ENCODE results near the gene LRRK2. TPM values are rescaled to one million over a fixed set of nuclear protein-coding genes. Genes with fewer than 3 reads are reported as not detected.

LRRK2 gene
- total and polyA plus RNA-seq, 5 donors, result 5.9 to 16.8 (median 11.3) TPM

GRCh38 chr12:40286583-40286982 is 61.8 kb downstream of the LRRK2 start:
- no peak for DNase-seq
- ATAC-seq, result no peak
- Histone ChIP-seq H3K27ac (ENCODE audit: low read length) (no peak overlapping the region), H3K9me3 (ENCODE audit: control insufficient read depth, low read length) (no peaks in the 10 kb centered on the region), H3K4me3 (ENCODE audit: low read length) (no peak overlapping the region), H3K27me3 (ENCODE audit: control insufficient read depth, insufficient read depth) (no peaks in the 10 kb centered on the region), H3K4me1 (ENCODE audit: control insufficient read depth, insufficient read depth, low read length) (no peaks in the 10 kb centered on the region)
- intact Hi-C loops (cut with DNase I), result no loop called here

- no peak for DNase-seq
- ATAC-seq, result no peak
- Histone ChIP-seq H3K27me3 (ENCODE audit: control insufficient read depth, insufficient read depth) (no peaks in the 10 kb centered on the region), H3K4me1 (ENCODE audit: control insufficient read depth, insufficient read depth, low read length) (no peaks in the 10 kb centered on the region), H3K4me3 (ENCODE audit: low read length) (no peak overlapping the region), H3K9me3 (ENCODE audit: control insufficient read depth, low read length) (no peaks in the 10 kb centered on the region), H3K27ac (ENCODE audit: low read length) (no peak overlapping the region)
- 93% methylated on average over 7 of the region's 7 CpGs for WGBS
- intact Hi-C loops (cut with DNase I), result no loop called here
Observed at GRCh38 chr12:40287369-40287975, 62.7 kb downstream of the LRRK2 start.

GRCh38 chr12:40292788-40293429 is 68.1 kb downstream of the LRRK2 start:
- 77% methylated on average over 3 of the region's 3 CpGs for WGBS
- ATAC-seq (no peak), DNase-seq (no peak)
- H3K9me3 ChIP-seq (ENCODE audit: control insufficient read depth, low read length), result no peaks in the 10 kb centered on the region
- no peak overlapping the region for H3K27ac ChIP-seq (ENCODE audit: low read length)
- no peaks in the 10 kb centered on the region for H3K4me1 ChIP-seq (ENCODE audit: control insufficient read depth, insufficient read depth, low read length)
- H3K4me3 ChIP-seq (ENCODE audit: low read length), result no peak overlapping the region
- H3K27me3 ChIP-seq (ENCODE audit: control insufficient read depth, insufficient read depth), result no peaks in the 10 kb centered on the region
- intact Hi-C loops (cut with DNase I), result no loop called here

DNA sequence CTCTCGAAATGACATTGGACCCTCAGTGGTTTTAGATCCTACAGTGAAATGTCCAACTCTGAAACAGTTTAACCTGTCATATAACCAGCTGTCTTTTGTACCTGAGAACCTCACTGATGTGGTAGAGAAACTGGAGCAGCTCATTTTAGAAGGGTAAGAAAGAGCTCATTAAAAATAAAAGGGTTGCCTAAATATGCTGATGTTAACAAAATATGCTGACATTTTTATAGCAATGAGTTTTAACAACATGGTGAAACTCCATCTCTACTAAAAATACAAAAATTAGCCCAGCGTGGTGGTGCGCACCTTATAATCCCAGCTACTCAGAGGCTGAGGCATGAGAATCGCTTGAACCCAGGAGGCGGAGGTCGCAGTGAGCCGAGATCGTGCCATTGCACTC is 73.5 kb downstream of the LRRK2 start:
- no peak for ATAC-seq
- no peak for DNase-seq
- Histone ChIP-seq H3K27ac (ENCODE audit: low read length) (no peak overlapping the region), H3K4me1 (ENCODE audit: control insufficient read depth, insufficient read depth, low read length) (no peaks in the 10 kb centered on the region), H3K27me3 (ENCODE audit: control insufficient read depth, insufficient read depth) (no peaks in the 10 kb centered on the region), H3K9me3 (ENCODE audit: control insufficient read depth, low read length) (no peaks in the 10 kb centered on the region), H3K4me3 (ENCODE audit: low read length) (no peak overlapping the region)
- intact Hi-C loops (cut with DNase I), result no loop called here
- 97% methylated on average over 8 of the region's 8 CpGs for WGBS

- Histone ChIP-seq H3K4me3 (ENCODE audit: low read length) (no peak overlapping the region), H3K9me3 (ENCODE audit: control insufficient read depth, low read length) (no peaks in the 10 kb centered on the region), H3K27me3 (ENCODE audit: control insufficient read depth, insufficient read depth) (no peaks in the 10 kb centered on the region), H3K27ac (ENCODE audit: low read length) (no peak overlapping the region), H3K4me1 (ENCODE audit: control insufficient read depth, insufficient read depth, low read length) (no peaks in the 10 kb centered on the region)
- DNase-seq (no peak), ATAC-seq (no peak)
- intact Hi-C loops (cut with DNase I), result no loop called here
- 82% methylated on average over 3 of the region's 3 CpGs for WGBS
Observed at GRCh38 chr12:40300490-40300889, 75.7 kb downstream of the LRRK2 start.

GRCh38 chr12:40309001-40309400 is 84.2 kb downstream of the LRRK2 start:
- Histone ChIP-seq H3K4me1 (ENCODE audit: control insufficient read depth, insufficient read depth, low read length) (no peaks in the 10 kb centered on the region), H3K27me3 (ENCODE audit: control insufficient read depth, insufficient read depth) (no peaks in the 10 kb centered on the region), H3K27ac (ENCODE audit: low read length) (no peak overlapping the region), H3K4me3 (ENCODE audit: low read length) (no peak overlapping the region), H3K9me3 (ENCODE audit: control insufficient read depth, low read length) (no peaks in the 10 kb centered on the region)
- WGBS, result 84% methylated on average over 6 of the region's 6 CpGs
- ATAC-seq, result no peak
- intact Hi-C loops (cut with DNase I), result no loop called here
- DNase-seq, result no peak

DNA sequence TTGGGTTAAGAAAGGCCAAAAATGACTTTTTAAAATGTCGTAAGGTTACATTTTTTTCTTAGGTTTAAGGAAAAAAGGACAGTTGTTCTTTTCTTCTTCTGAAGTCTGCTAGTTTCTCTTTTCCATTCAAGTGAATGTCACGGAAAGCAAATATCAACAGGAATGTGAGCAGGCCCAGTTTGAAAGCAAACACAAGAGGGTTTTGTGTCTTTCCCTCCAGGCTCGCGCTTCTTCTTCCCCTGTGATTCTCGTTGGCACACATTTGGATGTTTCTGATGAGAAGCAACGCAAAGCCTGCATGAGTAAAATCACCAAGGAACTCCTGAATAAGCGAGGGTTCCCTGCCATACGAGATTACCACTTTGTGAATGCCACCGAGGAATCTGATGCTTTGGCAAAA is 85.4 kb downstream of the LRRK2 start:
- 89% methylated on average over 9 of the region's 9 CpGs for WGBS
- no peak overlapping the region for H3K4me3 ChIP-seq (ENCODE audit: low read length)

DNA sequence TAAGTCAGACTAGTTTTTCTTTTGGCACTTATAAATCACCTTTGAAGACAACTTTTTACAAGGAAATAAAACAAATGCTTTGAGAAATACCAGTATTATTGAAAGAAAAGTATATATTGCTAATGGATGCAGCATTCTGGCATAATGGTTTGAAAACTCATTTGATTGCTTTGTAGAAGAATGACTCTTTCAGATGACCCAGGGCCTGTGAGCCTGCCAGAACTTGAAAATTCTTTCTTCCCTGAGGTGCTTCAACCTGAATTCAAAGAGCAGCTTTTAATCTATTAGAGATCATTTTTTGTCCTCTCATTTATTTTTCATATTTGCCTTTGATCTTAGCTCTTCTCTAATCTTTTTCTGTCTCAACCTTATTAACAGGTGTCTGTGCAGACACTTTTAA is 87.4 kb downstream of the LRRK2 start:
- no peak for ATAC-seq
- H3K27me3 ChIP-seq (ENCODE audit: control insufficient read depth, insufficient read depth), result no peaks in the 10 kb centered on the region
- intact Hi-C loops (cut with DNase I), result loop anchor here in 1 of 4 donors (10.0 kb wide), 1 partner anchor 157 kb away; no protein-coding TSS in a partner anchor
- H3K9me3 ChIP-seq (ENCODE audit: control insufficient read depth, low read length), result no peaks in the 10 kb centered on the region
- no peaks in the 10 kb centered on the region for H3K4me1 ChIP-seq (ENCODE audit: control insufficient read depth, insufficient read depth, low read length)
- H3K27ac ChIP-seq (ENCODE audit: low read length), result no peak overlapping the region
- no peak overlapping the region for H3K4me3 ChIP-seq (ENCODE audit: low read length)
- no peak for DNase-seq

More for the DNA sequence above, 85.4 kb downstream of the LRRK2 start:
- H3K27ac ChIP-seq (ENCODE audit: low read length), result no peak overlapping the region
- H3K27me3 ChIP-seq (ENCODE audit: control insufficient read depth, insufficient read depth), result no peaks in the 10 kb centered on the region
- ATAC-seq (no peak), DNase-seq (no peak)
- intact Hi-C loops (cut with DNase I), result loop anchor here in 1 of 4 donors (10.0 kb wide), 1 partner anchor 155 kb away; no protein-coding TSS in a partner anchor
- no peaks in the 10 kb centered on the region for H3K4me1 ChIP-seq (ENCODE audit: control insufficient read depth, insufficient read depth, low read length)
- no peaks in the 10 kb centered on the region for H3K9me3 ChIP-seq (ENCODE audit: control insufficient read depth, low read length)

DNA sequence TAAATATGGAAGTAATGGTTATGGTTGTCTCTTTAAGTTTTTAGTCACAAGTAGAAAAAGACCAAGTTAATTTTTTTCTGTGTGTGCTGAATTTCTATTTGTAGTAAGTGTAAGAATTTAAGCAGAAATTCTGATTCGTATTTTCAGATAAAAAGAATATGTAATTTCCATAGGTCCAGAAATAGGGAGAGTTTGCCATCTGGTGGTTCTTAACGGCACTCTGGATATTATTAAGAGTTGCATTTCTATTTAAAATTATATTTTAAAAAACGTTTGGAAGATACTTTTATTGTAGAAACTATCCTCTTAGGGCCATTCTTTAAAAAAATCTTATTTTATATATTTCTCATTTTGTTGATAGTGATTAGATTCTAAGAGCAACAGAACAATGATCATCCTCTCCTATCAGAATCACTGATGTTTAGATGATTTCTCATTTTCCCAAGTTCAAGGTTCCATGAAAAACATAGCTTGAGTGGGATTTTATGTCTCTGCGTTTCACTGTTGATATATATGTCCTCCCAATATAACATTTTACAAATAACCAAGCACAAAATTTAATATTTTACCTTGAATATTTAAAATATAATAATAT is 88.3 kb downstream of the LRRK2 start:
- no peak overlapping the region for H3K4me3 ChIP-seq (ENCODE audit: low read length)
- H3K27ac ChIP-seq (ENCODE audit: low read length), result no peak overlapping the region
- 40% methylated on average over 4 of the region's 4 CpGs for WGBS
- DNase-seq (no peak), ATAC-seq (no peak)
- intact Hi-C loops (cut with DNase I), result loop anchor here in 1 of 4 donors (10.0 kb wide), 1 partner anchor 158 kb away; no protein-coding TSS in a partner anchor
- H3K9me3 ChIP-seq (ENCODE audit: control insufficient read depth, low read length), result no peaks in the 10 kb centered on the region
- no peaks in the 10 kb centered on the region for H3K27me3 ChIP-seq (ENCODE audit: control insufficient read depth, insufficient read depth)
- no peaks in the 10 kb centered on the region for H3K4me1 ChIP-seq (ENCODE audit: control insufficient read depth, insufficient read depth, low read length)

DNA sequence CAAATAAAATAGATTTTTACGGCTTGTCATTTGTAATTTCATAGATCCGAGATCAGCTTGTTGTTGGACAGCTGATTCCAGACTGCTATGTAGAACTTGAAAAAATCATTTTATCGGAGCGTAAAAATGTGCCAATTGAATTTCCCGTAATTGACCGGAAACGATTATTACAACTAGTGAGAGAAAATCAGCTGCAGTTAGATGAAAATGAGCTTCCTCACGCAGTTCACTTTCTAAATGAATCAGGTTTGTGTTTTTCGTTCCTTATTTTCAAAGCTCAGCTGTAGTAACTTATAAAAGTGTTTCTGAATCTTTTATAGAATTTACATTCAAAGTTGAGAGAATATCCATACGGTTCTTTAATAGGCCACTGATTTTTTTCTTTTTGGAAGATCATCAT is 89.1 kb downstream of the LRRK2 start:
- ATAC-seq (no peak), DNase-seq (no peak)
- Histone ChIP-seq H3K27ac (ENCODE audit: low read length) (no peak overlapping the region), H3K27me3 (ENCODE audit: control insufficient read depth, insufficient read depth) (no peaks in the 10 kb centered on the region), H3K4me1 (ENCODE audit: control insufficient read depth, insufficient read depth, low read length) (no peaks in the 10 kb centered on the region), H3K4me3 (ENCODE audit: low read length) (no peak overlapping the region), H3K9me3 (ENCODE audit: control insufficient read depth, low read length) (no peaks in the 10 kb centered on the region)
- 92% methylated on average over 10 of the region's 10 CpGs for WGBS
- intact Hi-C loops (cut with DNase I), result loop anchor here in 1 of 4 donors (10.0 kb wide), 1 partner anchor 159 kb away; no protein-coding TSS in a partner anchor

DNA sequence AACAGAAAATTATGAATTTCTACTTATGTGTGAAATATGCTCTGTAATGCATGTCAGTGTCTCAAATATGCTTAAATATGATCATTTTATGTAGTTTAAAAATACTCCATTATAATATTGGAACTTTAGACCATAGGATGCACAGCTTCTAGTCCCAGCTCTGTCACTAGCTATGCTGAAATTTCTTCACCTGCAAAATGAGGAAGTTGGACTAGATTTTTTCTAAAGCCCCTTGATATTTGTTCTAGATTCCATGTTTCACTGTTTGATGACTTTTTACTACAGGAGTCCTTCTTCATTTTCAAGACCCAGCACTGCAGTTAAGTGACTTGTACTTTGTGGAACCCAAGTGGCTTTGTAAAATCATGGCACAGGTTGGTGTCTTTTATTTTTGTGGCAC is 90.1 kb downstream of the LRRK2 start:
- Histone ChIP-seq H3K27ac (ENCODE audit: low read length) (no peak overlapping the region), H3K27me3 (ENCODE audit: control insufficient read depth, insufficient read depth) (no peaks in the 10 kb centered on the region), H3K9me3 (ENCODE audit: control insufficient read depth, low read length) (no peaks in the 10 kb centered on the region), H3K4me3 (ENCODE audit: low read length) (no peak overlapping the region), H3K4me1 (ENCODE audit: control insufficient read depth, insufficient read depth, low read length) (no peaks in the 10 kb centered on the region)
- no peak for ATAC-seq
- DNase-seq, result no peak
- intact Hi-C loops (cut with DNase I), result loop anchor here in 1 of 4 donors (10.0 kb wide), 1 partner anchor 160 kb away; no protein-coding TSS in a partner anchor
